GM18508 (cell line): Measurements from ENCODE around the gene ALDH3A2.

Experiments
- ATAC-seq: cut with Tn5 transposase; IDR thresholded peaks from one replicate; pipeline ENCODE4 v1.9.1; 2021; ENCODE audit warnings: moderate number of reproducible peaks; ENCODE audit not compliant: insufficient read depth, unreplicated experiment

The ALDH3A2 gene

GRCh38 chr17:19648475-19649273 is at the start of gene ALDH3A2:
Gene ALDH3A2 (plus strand): TSS chr17:19648751. CDS start chr17:19648972, 221 bp downstream.
- peak; percentile 64 for ATAC-seq

GRCh38 chr17:19610311-19610710 is 38.2 kb upstream of the ALDH3A2 start:
- ATAC-seq = no peak

GRCh38 chr17:19610879-19611278 is 37.7 kb upstream of the ALDH3A2 start:
- ATAC-seq = no peak

GRCh38 chr17:19613979-19614378 is 34.6 kb upstream of the ALDH3A2 start:
- no peak for ATAC-seq

GRCh38 chr17:19614900-19615299 is 33.7 kb upstream of the ALDH3A2 start:
- ATAC-seq = no peak

- ATAC-seq = no peak
These were observed 30.5 kb upstream of the ALDH3A2 start for GRCh38 chr17:19618015-19618414.

GRCh38 chr17:19619705-19620325 is 28.7 kb upstream of the ALDH3A2 start:
- no peak for ATAC-seq

GRCh38 chr17:19621697-19622096 is 26.9 kb upstream of the ALDH3A2 start:
- no peak for ATAC-seq

- no peak for ATAC-seq
These were observed 22.5 kb upstream of the ALDH3A2 start for GRCh38 chr17:19626079-19626478.

GRCh38 chr17:19629449-19629848 is 19.1 kb upstream of the ALDH3A2 start:
- no peak for ATAC-seq

- no peak for ATAC-seq
These were observed 18.5 kb upstream of the ALDH3A2 start for GRCh38 chr17:19630035-19630434.

- no peak for ATAC-seq
These were observed 17.9 kb upstream of the ALDH3A2 start for GRCh38 chr17:19630661-19631060.

- no peak for ATAC-seq
These were observed 16.6 kb upstream of the ALDH3A2 start for GRCh38 chr17:19631905-19632304.

GRCh38 chr17:19641687-19642372 is 6.7 kb upstream of the ALDH3A2 start:
- no peak for ATAC-seq

- ATAC-seq = no peak
These were observed 6.1 kb upstream of the ALDH3A2 start for GRCh38 chr17:19642373-19642893.

- no peak for ATAC-seq
These were observed 3.9 kb upstream of the ALDH3A2 start for GRCh38 chr17:19644493-19645210.

- ATAC-seq = no peak
These were observed 2.8 kb upstream of the ALDH3A2 start for GRCh38 chr17:19645734-19646201.

- no peak for ATAC-seq
These were observed 1.5 kb upstream of the ALDH3A2 start for GRCh38 chr17:19646788-19647696.
